GM19468 (cell line): ENCODE measurements around the gene RNU4-1.
"Not testable (repeated sequence)": the region's sequence is repeated elsewhere in the genome, so short reads cannot be mapped to it uniquely, and the experiment has no call there.

Experiments
- ATAC-seq: cut with Tn5 transposase; IDR thresholded peaks from one replicate; pipeline ENCODE4 v1.9.1; 2021; ENCODE audit warnings: mild to moderate bottlenecking, moderate library complexity, moderate number of reproducible peaks; ENCODE audit not compliant: unreplicated experiment; ENCODE audit errors: extremely low read depth

The RNU4-1 gene

GRCh38 chr12:120259418-120260202 is 33.4 kb downstream of the RNU4-1 start:
- ATAC-seq = no peak

- no peak for ATAC-seq
Observed at GRCh38 chr12:120258323-120258896, 34.6 kb downstream of the RNU4-1 start.

- no peak for ATAC-seq
Observed at GRCh38 chr12:120257041-120257821, 35.8 kb downstream of the RNU4-1 start.

GRCh38 chr12:120254809-120255208 is 38.2 kb downstream of the RNU4-1 start:
- ATAC-seq = no peak

- not testable (repeated sequence) for ATAC-seq
Observed at GRCh38 chr12:120253313-120253712, 39.7 kb downstream of the RNU4-1 start.

- ATAC-seq = no peak
Observed at GRCh38 chr12:120252071-120252906, 40.7 kb downstream of the RNU4-1 start.

- not testable (repeated sequence) for ATAC-seq
Observed at GRCh38 chr12:120251364-120252070, 41.5 kb downstream of the RNU4-1 start.

GRCh38 chr12:120249875-120250795 is 42.9 kb downstream of the RNU4-1 start:
- ATAC-seq = no peak

- no peak for ATAC-seq
Observed at GRCh38 chr12:120249266-120249874, 43.7 kb downstream of the RNU4-1 start.

- ATAC-seq = no peak
Observed at GRCh38 chr12:120247621-120248030, 45.4 kb downstream of the RNU4-1 start.

GRCh38 chr12:120247183-120247582 is 45.9 kb downstream of the RNU4-1 start:
- ATAC-seq = no peak

- ATAC-seq = not testable (repeated sequence)
Observed at GRCh38 chr12:120246705-120247104, 46.3 kb downstream of the RNU4-1 start.
